ENCODE data around the gene STRAP.

Gene STRAP

DNA sequence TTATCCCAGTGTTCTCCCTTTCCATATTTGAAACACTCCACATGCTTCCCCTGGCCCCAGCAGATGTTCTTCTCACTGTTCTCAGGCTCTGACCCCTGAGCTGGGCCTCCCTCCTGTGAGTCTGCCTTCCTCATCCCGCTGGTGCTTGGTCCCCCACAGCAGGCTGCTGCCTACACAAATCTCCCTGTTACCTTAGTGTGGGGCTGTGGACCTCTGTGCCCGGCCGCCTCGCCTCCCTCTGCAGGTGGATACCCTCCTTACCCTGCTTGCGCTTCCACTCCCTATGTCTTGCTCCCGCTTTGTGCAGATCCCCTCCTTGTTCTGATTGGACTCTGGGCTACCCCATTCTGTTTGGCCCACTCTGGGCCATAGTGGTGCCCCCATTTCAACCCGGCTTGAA lies 35.9 kb downstream of the STRAP start:
- DNase-seq (ENCODE audit: low read depth) = no peak
- TF ChIP-seq, protein P1, sequence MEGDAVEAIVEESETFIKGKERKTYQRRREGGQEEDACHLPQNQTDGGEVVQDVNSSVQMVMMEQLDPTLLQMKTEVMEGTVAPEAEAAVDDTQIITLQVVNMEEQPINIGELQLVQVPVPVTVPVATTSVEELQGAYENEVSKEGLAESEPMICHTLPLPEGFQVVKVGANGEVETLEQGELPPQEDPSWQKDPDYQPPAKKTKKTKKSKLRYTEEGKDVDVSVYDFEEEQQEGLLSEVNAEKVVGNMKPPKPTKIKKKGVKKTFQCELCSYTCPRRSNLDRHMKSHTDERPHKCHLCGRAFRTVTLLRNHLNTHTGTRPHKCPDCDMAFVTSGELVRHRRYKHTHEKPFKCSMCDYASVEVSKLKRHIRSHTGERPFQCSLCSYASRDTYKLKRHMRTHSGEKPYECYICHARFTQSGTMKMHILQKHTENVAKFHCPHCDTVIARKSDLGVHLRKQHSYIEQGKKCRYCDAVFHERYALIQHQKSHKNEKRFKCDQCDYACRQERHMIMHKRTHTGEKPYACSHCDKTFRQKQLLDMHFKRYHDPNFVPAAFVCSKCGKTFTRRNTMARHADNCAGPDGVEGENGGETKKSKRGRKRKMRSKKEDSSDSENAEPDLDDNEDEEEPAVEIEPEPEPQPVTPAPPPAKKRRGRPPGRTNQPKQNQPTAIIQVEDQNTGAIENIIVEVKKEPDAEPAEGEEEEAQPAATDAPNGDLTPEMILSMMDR (IDR thresholded peaks at IDR 0.05; ENCODE audit: control insufficient read depth, extremely low read depth, insufficient read depth) = no peak
- no peak overlapping the region for H3K4me3 ChIP-seq (ENCODE audit: low read depth, low read length)

- no peak for DNase-seq (ENCODE audit: low read depth)
- TF ChIP-seq, protein P1 (IDR thresholded peaks at IDR 0.05; ENCODE audit: control insufficient read depth, extremely low read depth, insufficient read depth) = no peak
- no peak overlapping the region for H3K4me3 ChIP-seq (ENCODE audit: low read depth, low read length)
These were observed 37.2 kb downstream of the STRAP start for GRCh38 chr12:15919418-15919817.

GRCh38 chr12:15924956-15925355 lies 42.8 kb downstream of the STRAP start:
- TF ChIP-seq, protein P1 (IDR thresholded peaks at IDR 0.05; ENCODE audit: control insufficient read depth, extremely low read depth, insufficient read depth) = no peak
- no peak overlapping the region for H3K4me3 ChIP-seq (ENCODE audit: low read depth, low read length)
- DNase-seq (ENCODE audit: low read depth) = no peak

- no peak for DNase-seq (ENCODE audit: low read depth)
- H3K4me3 ChIP-seq (ENCODE audit: low read depth, low read length) = no peak overlapping the region
- TF ChIP-seq, protein P1 (IDR thresholded peaks at IDR 0.05; ENCODE audit: control insufficient read depth, extremely low read depth, insufficient read depth) = no peak
These were observed 46.2 kb downstream of the STRAP start for GRCh38 chr12:15928346-15928745.

GRCh38 chr12:15928870-15929571 lies 46.8 kb downstream of the STRAP start:
- DNase-seq (ENCODE audit: low read depth) = no peak
- TF ChIP-seq, protein P1 (IDR thresholded peaks at IDR 0.05; ENCODE audit: control insufficient read depth, extremely low read depth, insufficient read depth) = no peak
- no peak overlapping the region for H3K4me3 ChIP-seq (ENCODE audit: low read depth, low read length)

GRCh38 chr12:15931590-15932053 lies 49.4 kb downstream of the STRAP start:
- H3K4me3 ChIP-seq (ENCODE audit: low read depth, low read length) = no peak overlapping the region
- DNase-seq (ENCODE audit: low read depth) = no peak
- TF ChIP-seq, protein P1 (IDR thresholded peaks at IDR 0.05; ENCODE audit: control insufficient read depth, extremely low read depth, insufficient read depth) = no peak

DNA sequence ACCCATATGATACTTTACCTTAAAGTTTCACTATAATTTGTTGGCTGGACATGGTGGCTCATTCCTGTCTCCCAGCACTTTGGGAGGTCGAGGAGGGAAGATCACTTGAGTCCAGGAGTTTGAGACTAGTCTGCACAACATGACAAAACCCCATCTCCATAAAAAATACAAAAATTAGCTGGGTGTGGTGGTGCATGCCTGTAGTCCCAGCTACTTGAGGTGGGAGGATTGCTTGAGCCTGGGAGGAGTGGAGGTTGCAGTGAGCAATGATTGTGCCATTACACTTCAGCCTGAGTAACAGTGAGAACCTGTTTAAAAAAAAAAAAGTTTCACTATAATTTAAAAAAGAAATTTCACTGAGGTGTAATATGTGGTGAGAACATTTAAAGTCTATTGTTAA lies 50.1 kb downstream of the STRAP start:
- no peak overlapping the region for H3K4me3 ChIP-seq (ENCODE audit: low read depth, low read length)
- no peak for DNase-seq (ENCODE audit: low read depth)

More for the DNA sequence above, 50.1 kb downstream of the STRAP start:
- TF ChIP-seq, protein P1 (IDR thresholded peaks at IDR 0.05; ENCODE audit: control insufficient read depth, extremely low read depth, insufficient read depth) = no peak
